Body of pancreas (tissue), 4 donors: ENCODE measurements around the gene FGF14.

Experiments used
- CTCF ChIP-seq, 7 experiments: fragments of 450-650 bp in 4 of 7; fragments of 200-600 bp in 3 of 7; sonication (generic) in 3 of 7; IDR thresholded peaks; one replicate each; pipeline ENCODE4 v1.5.1; 2016 to 2019; ENCODE audit warnings: antibody characterized with exemption in 7 of 7
- POLR2A ChIP-seq, 3 donors: fragments of 450-650 bp; IDR thresholded peaks; one replicate each; pipeline ENCODE4 v1.6.1; 2016; ENCODE audit warnings: antibody characterized with exemption in 3 of 3, mild to moderate bottlenecking in 2 of 3

- TF ChIP-seq CTCF (IDR thresholded peaks at IDR 0.05) (no peak), POLR2A (IDR thresholded peaks at IDR 0.05) (no peak)
These were observed 590.5 kb downstream of the FGF14 start for GRCh38 chr13:101811284-101811839.
